Tibial nerve (tissue), 4 donors: Measurements from ENCODE around the gene ALK. TPM values are rescaled to one million over a fixed set of nuclear protein-coding genes. Genes with fewer than 3 reads are reported as not detected.

ENCODE experiments used
- DNase-seq, 2 donors: peaks; one replicate each; pipeline ENCODE4 v3.0.0-alpha.2; 2019; ENCODE audit warnings: low spot score in 2 of 2
- H3K27ac ChIP-seq, 4 donors: fragments of 200-600 bp; sonication (generic) in 3 of 4; one replicate each; pipeline ENCODE4 v1.5.1; 2017 to 2019; ENCODE audit warnings: mild to moderate bottlenecking in 1 of 4
- H3K27me3 ChIP-seq, 2 donors: fragments of 200-600 bp; sonication (generic) in 1 of 2; one replicate each; pipeline versions ENCODE4 v1.5.1 to v1.6.0; 2017 to 2019
- H3K36me3 ChIP-seq, 3 donors: fragments of 200-600 bp; sonication (generic); one replicate each; pipeline ENCODE4 v1.5.1; 2018 to 2019
- H3K4me1 ChIP-seq, 4 donors: fragments of 200-600 bp; sonication (generic) in 3 of 4; one replicate each; pipeline ENCODE4 v1.5.1; 2017 to 2019
- H3K4me3 ChIP-seq, 4 donors: fragments of 200-600 bp; sonication (generic) in 3 of 4; one replicate each; pipeline ENCODE4 v1.5.1; 2017 to 2019; ENCODE audit warnings: mild to moderate bottlenecking in 1 of 4, moderate library complexity in 1 of 4
- H3K9me3 ChIP-seq, 4 donors: fragments of 200-600 bp; sonication (generic) in 3 of 4; one replicate each; pipeline ENCODE4 v1.5.1; 2017 to 2019
- CTCF ChIP-seq, 5 experiments: fragments of 200-600 bp in 3 of 5; fragments of 450-650 bp in 2 of 5; sonication (generic) in 3 of 5; IDR thresholded peaks; one replicate each; pipeline ENCODE4 v1.5.1; 2016 to 2019; ENCODE audit warnings: antibody characterized with exemption in 5 of 5, mild to moderate bottlenecking in 3 of 5, moderate library complexity in 2 of 5
- EP300 ChIP-seq, 2 donors: sonication (generic); formaldehyde crosslinking; IDR thresholded peaks; one replicate each; pipeline ENCODE4 v1.6.1; 2017; ENCODE audit warnings: antibody characterized with exemption in 2 of 2, mild to moderate bottlenecking in 1 of 2
- POLR2A ChIP-seq, 2 donors: fragments of 450-650 bp; IDR thresholded peaks; one replicate each; pipeline ENCODE4 v1.6.1; 2017; ENCODE audit warnings: antibody characterized with exemption in 2 of 2, mild to moderate bottlenecking in 2 of 2, moderate library complexity in 2 of 2
- WGBS, 2 donors: methylation state at CpG; one replicate each; pipeline ENCODE4 v1.1.5; 2018; 5-methylcytosine and 5-hydroxymethylcytosine counted together
- total RNA-seq, 4 donors: library from RNA; depleted of rRNA; stranded (reverse); fragments of >200 nt; gene quantifications; one replicate each; pipeline ENCODE4 v1.1.0, GENCODE V29; 2016

ALK gene
- total RNA-seq, 4 donors from 2014 or later, result 0.39 to 4.8 (median 0.66) TPM

GRCh38 chr2:29702276-29702675 is 219.1 kb downstream of the ALK start:
- no peaks in the 10 kb centered on the region for H3K27me3 ChIP-seq
- WGBS, 2 donors, result 86 to 87% methylated on average over 2 of the region's 2 CpGs
- no peak overlapping the region for H3K27ac ChIP-seq
- no peaks in the 10 kb centered on the region for H3K36me3 ChIP-seq
- H3K9me3 ChIP-seq, result no peaks in the 10 kb centered on the region
- DNase-seq, result no peak
- H3K4me1 ChIP-seq, result no peaks in the 10 kb centered on the region
- no peak overlapping the region for H3K4me3 ChIP-seq
- TF ChIP-seq POLR2A (IDR thresholded peaks at IDR 0.05) (no peak), CTCF (IDR thresholded peaks at IDR 0.05) (no peak), EP300 (IDR thresholded peaks at IDR 0.05) (no peak)

- Histone ChIP-seq H3K9me3 (no peaks in the 10 kb centered on the region), H3K4me3 (no peak overlapping the region), H3K36me3 (no peaks in the 10 kb centered on the region), H3K4me1 (no peaks in the 10 kb centered on the region), H3K27me3 (no peaks in the 10 kb centered on the region), H3K27ac (no peak overlapping the region)
- DNase-seq, result no peak
- no peak for TF ChIP-seq EP300 (IDR thresholded peaks at IDR 0.05)
- no peak for TF ChIP-seq CTCF (IDR thresholded peaks at IDR 0.05)
- no peak for TF ChIP-seq POLR2A (IDR thresholded peaks at IDR 0.05)
- 77 to 90% methylated on average over 2 of the region's 2 CpGs for WGBS, 2 donors
Observed at GRCh38 chr2:29700560-29700959, 220.8 kb downstream of the ALK start.

- WGBS, 2 donors, result 60 to 65% methylated on average over 4 of the region's 4 CpGs
- no peak overlapping the region for H3K27ac ChIP-seq
Observed at GRCh38 chr2:29699045-29699444, 222.3 kb downstream of the ALK start.

GRCh38 chr2:29698216-29698615 is 223.2 kb downstream of the ALK start:
- DNase-seq, result no peak
- Histone ChIP-seq H3K27me3 (no peaks in the 10 kb centered on the region), H3K9me3 (no peaks in the 10 kb centered on the region), H3K4me3 (no peak overlapping the region), H3K27ac (no peak overlapping the region), H3K36me3 (no peaks in the 10 kb centered on the region), H3K4me1 (no peaks in the 10 kb centered on the region)
- 89 to 96% methylated on average over 3 of the region's 3 CpGs for WGBS, 2 donors
- TF ChIP-seq EP300 (IDR thresholded peaks at IDR 0.05) (no peak), CTCF (IDR thresholded peaks at IDR 0.05) (no peak), POLR2A (IDR thresholded peaks at IDR 0.05) (no peak)

More at GRCh38 chr2:29699045-29699444, 222.3 kb downstream of the ALK start:
- H3K36me3 ChIP-seq, result no peaks in the 10 kb centered on the region
- DNase-seq, result no peak
- no peak overlapping the region for H3K4me3 ChIP-seq
- H3K9me3 ChIP-seq, result no peaks in the 10 kb centered on the region
- no peak for TF ChIP-seq EP300 (IDR thresholded peaks at IDR 0.05)
- TF ChIP-seq CTCF (IDR thresholded peaks at IDR 0.05), result no peak
- no peak for TF ChIP-seq POLR2A (IDR thresholded peaks at IDR 0.05)
- H3K4me1 ChIP-seq, result no peaks in the 10 kb centered on the region
- H3K27me3 ChIP-seq, result no peaks in the 10 kb centered on the region

- Histone ChIP-seq H3K27me3 (no peaks in the 10 kb centered on the region), H3K4me1 (no peaks in the 10 kb centered on the region), H3K27ac (no peak overlapping the region), H3K4me3 (no peak overlapping the region), H3K9me3 (no peaks in the 10 kb centered on the region), H3K36me3 (no peaks in the 10 kb centered on the region)
- DNase-seq, result no peak
- 48 to 69% methylated on average over 2 of the region's 2 CpGs for WGBS, 2 donors
- no peak for TF ChIP-seq CTCF (IDR thresholded peaks at IDR 0.05)
- TF ChIP-seq POLR2A (IDR thresholded peaks at IDR 0.05), result no peak
- no peak for TF ChIP-seq EP300 (IDR thresholded peaks at IDR 0.05)
Observed at GRCh38 chr2:29697715-29698114, 223.7 kb downstream of the ALK start.
